NCI-H1417 (cell line): ENCODE data around the gene KRTAP15-1.

Experiments used
- DNase-seq, 3 experiments: peaks; one replicate each; lab custom pipeline; 2025; lab: John Stamatoyannopoulos, UW

KRTAP15-1 gene, protein sequence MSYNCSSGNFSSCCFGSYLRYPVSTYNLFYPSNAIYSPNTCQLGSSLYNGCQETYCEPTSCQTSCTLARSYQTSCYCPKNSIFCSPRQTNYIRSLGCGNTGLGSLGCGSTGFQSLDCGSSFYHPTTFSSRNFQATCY

DNA sequence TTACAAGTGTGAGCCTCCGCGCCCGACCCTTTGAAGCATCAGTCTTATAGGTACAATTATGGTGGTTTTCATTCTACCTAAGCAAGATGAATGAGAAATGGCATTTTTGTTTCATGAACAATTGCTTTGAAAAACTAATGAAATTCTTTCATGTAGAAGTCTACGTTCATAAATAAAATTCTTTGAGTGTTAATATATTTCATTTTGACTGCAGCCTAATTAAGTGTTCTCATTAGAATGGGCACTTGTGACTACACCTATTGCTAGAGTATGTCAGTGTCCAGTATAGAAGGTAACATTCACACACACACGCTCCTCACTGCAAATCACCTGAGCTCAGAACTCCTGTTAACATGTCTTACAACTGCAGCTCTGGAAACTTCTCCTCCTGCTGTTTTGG is at the start of gene KRTAP15-1:
Gene KRTAP15-1 (plus strand): TSS at position 301 of the 400 bp plus-strand sequence. CDS start 53 bp downstream, at position 354.
- DNase-seq, result no peak

DNA sequence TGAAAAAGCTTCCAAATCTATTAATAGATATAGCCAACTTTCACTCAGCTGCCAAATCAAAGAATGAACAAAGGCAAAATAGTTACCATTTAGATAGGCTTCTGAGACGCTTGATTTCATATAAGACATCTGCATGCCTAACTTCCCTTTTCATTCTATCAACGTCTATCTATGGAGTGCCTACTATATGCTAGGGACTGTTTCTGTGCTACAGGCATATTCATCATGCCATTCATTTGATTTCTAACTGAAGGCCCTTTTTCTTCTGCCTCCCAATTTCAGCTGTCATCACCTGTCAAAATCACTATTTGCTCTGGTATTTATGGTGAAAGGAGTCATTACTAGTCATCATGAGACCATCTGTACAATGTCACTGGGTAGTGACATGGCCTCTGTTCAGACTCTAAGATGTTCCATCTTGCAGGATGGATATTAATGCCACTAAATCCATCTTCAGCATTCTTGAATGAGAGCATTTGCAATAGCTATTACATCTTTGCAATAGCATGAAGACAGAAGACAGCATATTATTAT is 48.5 kb upstream of the KRTAP15-1 start:
- peak in 2 of 3 experiments; percentile 52 to 88 for DNase-seq

DNA sequence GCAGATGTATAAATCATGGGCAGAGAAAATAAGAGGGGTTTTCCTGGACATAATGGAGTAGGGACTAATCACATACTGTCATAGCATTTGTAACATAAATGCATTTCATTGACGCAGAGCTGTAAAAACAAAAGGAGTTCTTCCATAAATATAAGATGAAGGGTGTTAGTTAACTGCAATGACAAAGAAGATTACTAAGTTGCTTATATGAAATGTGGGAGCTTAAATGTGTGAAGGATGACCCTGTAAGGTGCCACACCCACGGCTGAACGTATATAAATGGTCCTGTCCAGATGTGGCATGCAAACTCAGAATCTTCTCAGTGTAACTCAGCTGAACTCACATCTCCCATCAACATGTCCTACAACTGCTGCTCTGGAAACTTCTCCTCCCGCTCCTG is 44.3 kb upstream of the KRTAP15-1 start, which contains the start of gene KRTAP13-1:
Gene KRTAP13-1 (plus strand): TSS at position 301 of the 400 bp plus-strand sequence. CDS start 56 bp downstream, at position 357.
- peak in 1 of 3 experiments; percentile 40 for DNase-seq

DNA sequence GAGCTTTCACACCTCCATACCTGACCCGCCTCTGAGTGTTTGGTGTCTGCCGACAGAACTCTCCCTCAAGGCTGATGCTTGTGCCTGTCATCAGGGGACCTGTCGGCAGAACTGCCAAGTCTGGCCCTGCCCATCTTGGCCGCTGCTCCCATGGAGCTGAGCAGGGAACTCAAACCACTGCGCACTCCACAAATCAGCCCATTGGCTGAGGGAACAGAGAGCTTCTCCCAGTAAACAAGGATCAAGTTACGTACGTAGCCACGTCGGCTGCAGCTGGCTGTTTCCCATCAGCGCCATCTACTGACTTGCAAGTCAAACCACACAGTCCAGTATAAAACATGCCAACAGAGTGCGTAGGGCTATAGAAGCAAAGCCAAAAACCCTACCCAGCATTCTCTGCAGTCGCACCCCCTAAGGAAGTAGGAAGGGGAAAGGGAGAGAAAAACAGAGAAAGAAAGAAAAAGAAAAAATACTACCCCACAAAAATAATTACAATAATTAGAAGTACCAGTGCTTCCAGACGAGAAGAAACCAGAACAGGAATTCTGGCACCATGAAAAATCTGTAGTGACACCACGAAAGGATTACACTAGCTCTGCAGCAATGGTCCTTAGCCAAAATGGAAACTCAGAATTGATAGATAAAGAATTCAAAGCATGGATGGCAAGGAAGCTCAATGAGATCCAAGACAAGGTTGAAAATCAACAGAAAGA is 31.1 kb upstream of the KRTAP15-1 start:
- DNase-seq, result peak in 2 of 3 experiments; percentile 11 to 65

DNA sequence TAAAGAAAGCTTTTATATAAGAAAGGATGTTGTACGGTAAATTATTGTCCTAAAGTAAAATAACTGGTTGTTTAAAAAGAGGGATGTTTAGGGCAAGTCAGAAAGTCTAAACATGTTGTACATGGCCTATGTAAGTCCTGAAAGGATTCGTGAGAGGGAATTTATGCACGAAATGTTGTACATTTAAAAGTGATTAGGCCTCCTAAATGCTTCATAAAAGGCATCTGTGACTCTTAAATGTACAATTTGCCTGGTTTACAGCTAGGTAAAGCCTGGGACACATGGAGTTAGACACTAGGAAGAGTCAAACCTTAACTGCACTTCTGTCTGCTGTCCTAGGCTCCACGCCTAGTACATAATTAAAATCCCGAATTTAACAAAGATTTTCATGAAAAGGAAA is 24.1 kb upstream of the KRTAP15-1 start:
- DNase-seq, result no peak

DNA sequence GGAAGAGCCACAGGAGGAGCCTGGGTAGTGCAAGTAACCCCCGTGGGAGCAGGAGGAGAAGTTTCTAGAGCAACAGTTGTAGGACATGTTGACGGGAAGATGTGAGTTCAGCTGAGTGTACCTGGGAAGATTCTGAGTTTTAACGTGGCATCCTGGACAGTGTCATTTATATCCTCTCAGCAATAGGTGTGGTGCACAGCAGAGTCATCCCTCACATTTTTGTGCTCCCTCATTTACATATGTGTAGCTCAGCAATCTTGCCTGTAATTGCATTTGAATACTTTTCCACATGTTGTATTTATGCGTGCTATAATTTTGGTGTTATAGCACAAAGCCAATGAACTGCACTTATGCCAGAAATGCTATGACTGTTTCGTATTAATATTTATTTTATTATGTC is 14.2 kb upstream of the KRTAP15-1 start, which contains the start of gene KRTAP13-3:
Gene KRTAP13-3 (minus strand): TSS at position 101 of the 400 bp plus-strand sequence. CDS start 14 bp downstream, at position 87.
- DNase-seq, result no peak

DNA sequence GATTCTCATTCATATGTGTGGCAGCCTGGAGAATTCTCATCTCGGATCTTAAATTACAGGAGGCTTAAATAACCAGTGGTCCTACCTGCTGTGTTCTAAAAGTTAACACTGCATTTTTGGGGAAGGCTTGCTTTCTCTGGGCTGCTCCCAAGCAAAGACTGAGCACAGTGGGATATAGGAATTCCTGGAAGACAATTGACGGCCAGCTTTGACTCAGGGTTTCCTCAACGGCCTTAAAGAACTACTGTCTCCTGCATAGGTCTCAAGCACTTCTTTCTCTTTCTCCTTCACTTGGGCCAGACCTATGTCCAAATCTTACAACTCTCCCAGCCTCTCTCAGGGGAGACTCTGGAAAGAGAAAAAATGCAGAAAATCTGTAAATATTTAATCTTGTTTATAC is 13.3 kb upstream of the KRTAP15-1 start:
- DNase-seq, result no peak

DNA sequence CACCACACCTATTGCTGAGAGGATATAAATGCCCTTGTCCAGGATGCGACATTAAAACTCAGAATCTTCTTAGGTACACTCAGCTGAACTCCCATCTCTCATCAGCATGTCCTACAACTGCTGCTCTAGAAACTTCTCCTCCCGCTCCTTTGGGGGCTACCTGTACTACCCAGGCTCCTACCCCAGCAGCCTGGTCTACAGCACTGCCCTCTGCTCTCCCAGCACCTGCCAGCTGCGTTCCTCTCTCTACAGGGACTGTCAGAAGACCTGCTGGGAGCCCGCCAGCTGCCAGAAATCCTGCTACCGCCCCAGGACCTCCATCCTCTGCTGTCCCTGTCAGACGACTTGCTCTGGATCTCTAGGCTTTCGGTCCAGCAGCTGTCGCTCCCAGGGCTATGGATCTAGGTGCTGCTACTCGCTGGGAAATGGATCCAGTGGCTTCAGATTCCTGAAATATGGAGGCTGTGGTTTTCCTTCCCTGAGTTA is 9.9 kb upstream of the KRTAP15-1 start, which contains the start of gene KRTAP13-4:
Gene KRTAP13-4 (plus strand): TSS at position 51 of the 486 bp plus-strand sequence. CDS start 56 bp downstream, at position 107.
- DNase-seq, result no peak

DNA sequence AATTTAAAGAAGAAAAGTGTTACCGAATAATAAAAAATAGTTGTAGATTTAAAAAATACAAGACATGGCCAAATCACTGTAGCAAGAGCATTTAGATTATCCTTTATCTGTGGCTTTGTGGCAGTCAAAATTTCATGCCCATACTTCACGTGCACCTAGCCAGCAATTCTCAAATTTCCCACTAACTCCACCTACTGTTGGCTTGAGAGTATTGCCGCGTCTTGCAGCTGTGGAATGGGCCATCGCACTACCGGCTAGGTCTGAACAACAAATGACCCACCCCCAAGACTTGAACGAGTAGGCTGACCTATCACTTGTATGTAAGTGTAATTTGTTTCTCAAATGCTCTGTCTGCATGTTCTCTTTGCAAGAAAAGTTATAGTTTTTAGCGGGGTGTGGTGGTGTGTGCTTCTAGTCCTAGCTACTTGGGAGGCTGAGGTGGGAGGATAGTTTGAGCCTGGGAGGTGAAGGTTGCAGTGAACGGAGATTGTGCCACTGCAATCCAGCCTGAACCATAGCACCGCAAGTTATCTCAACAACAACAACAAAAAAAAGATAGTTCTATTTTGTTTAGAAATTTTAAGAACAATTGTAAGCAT is 5.9 kb upstream of the KRTAP15-1 start:
- DNase-seq, result peak; percentile 2 to 40 (median 19)

DNA sequence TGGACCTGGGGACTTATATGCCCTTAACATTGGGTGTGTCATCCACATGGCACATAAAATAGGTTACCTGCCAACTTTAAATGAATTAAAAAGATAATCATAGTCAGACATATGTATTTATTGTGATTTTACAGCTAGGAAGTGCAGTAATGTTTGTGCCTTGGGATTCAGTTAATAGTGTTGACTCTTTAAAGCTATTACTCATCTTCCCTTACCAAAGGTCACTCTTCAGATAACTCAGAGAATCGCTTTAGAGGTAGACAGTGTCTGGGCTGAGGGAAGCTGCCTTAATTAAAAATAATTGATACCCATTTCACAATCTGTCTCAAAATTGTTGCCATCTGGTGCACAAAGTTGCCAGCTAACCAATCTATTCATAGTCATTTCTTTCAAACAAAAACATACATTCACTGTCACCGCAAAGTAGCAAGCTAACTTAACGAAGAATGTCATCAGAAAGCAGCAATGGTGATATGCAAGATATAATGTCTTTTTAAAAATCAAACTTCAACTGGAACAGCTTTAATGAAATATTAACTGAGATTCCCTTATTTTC is 3.0 kb upstream of the KRTAP15-1 start:
- peak in 2 of 3 experiments; percentile 39 to 73 for DNase-seq

DNA sequence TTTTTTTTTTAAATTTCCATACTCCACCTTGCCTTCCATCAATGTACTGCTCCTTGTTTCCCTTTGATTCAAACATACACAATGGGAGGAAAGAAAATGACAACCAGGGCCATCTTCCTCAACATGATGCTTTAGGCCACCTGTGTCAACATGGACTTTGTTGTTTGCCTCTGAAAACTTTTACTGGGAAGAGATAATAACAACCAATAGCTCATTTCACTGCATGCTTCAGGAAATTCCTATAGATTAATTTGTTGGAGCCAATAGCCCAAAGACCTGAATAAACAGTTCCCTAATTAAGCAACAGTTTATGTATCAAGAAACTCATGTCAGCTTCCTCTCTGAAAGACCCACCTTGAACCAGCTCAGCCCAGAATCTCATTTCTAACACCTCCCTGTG is 3.2 kb downstream of the KRTAP15-1 start:
- DNase-seq, result no peak

DNA sequence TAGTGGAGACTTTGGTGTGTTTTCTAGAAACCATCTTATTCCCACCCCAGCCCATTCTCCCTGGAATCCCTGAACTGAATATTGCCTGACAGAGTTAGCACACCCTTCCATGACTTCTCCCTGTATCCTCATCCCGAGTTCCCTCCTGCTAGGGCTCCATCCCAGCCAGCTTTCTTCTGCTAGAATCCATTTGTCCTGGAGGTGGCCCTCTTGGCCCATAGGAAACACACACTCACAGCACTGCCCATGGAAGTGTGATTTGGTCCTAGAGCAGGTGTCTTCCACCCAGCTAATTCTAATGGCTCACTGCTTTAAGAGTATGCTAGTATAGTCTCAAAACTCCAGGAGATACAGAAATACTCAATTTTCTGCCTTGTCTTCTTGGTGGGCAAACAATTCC is 4.1 kb downstream of the KRTAP15-1 start:
- DNase-seq, result peak in 2 of 3 experiments; percentile 19 to 31

DNA sequence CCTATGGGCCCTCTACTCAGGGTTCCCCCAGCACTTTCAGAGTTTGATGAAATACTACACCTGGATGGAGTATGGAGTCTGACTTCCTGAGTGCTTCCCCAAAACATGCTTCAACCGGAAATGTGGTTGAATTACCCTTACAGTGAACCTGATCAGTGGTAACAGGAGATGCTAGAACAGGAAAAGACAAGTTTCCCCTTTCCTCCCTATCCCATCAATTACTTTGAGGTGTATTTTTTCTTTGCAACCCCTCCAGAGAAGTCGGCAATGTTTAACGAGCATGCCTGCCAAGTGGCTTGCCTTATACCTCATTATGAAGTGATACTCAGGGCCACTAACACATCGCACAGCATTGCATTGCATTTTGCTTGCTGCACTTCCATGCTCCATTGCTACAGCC is 7.0 kb downstream of the KRTAP15-1 start:
- no peak for DNase-seq

DNA sequence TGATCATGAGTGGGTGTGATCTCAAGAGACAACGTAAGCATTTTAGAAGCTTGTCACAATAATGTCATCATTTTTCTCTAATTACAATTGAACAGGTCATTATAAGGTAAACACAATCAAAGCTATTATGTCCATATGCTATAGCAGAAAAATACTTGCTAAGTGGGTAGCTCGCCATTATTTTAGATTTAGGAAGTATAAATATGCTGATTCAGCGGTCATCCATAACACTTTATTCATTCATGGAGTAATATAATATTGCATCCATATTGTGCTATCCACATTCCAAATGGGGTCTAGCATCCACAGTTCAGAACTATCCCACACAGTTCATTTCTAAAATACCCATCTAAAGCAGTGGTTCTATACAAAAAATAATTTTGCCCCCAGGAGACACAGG is 8.4 kb downstream of the KRTAP15-1 start:
- peak in 1 of 3 experiments; percentile 25 for DNase-seq

DNA sequence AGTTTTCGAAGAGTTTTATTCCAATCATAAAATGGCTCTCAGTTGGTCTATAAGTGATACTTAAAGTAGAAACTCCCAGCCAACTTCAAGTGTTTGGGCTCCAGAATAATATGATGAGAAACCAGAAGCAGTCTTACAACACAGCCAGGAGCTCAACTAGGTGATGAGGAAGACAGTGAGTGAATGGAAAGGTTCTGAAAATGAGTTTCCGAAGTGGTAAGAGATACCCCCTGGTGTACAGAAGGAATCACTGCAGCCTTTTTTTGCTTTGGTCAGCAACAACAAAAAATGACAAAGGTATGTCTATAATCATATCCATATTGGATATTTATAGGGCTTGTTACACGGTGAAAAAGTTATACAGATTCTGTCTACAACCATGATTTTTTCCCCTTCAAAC is 23.6 kb downstream of the KRTAP15-1 start:
- DNase-seq, result peak in 1 of 3 experiments; percentile 28

DNA sequence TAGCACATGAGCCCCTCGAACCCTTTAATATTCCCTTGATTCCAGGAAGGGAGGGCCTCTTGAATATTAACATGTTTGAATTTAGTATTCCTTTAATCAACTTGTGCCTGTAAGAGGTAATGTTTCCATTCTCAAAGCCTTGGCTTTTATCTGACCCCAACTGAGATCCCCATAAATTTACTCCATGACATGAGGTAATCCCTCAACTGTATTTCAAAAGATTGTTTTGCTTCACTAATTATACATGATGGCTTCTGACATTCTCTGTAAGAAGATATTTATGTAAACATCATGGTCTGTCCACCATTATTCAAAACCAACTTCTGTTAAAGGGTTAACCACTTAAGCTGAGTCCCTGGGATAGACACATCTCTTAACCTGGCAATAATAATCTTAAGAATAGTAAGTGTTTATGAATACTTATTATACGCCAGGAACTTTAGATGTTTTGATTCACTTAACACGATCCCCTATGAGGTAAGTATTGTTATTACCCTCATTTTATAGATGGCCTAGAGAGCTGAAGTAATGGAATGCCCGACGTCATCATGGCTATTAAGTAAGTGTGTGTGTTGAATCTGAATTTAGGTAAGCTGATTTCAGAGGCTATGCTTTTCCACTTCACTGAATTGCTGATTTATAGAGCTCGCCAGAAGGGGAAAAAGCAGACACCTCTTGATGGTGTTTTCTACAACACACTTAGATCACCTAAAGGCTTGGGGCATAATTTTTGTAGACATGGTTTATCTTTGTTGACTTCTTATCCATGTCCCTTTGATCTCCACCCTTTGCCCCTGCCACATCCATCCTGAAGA is 29.0 kb downstream of the KRTAP15-1 start:
- peak in 2 of 3 experiments; percentile 38 to 90 for DNase-seq

DNA sequence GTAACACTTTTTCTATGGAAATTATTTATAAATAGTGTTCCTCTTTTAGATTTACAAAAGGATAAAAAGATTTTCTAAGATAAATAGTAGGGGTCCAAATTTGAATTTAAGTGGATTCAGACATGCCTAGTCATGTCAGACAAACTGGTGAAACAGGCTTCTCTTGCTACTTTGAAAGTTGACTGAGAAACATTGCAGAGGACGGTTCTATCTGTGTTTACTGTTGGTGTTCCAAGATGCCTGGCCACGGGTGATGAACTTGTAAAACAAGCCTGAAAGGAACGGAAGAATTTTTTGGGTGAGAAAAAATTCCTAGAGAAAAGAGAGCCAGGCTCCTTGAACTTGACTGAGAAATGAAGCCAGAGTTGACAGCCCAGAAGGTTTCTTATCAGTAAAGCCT is 37.9 kb downstream of the KRTAP15-1 start:
- peak in 2 of 3 experiments; percentile 15 to 59 for DNase-seq

DNA sequence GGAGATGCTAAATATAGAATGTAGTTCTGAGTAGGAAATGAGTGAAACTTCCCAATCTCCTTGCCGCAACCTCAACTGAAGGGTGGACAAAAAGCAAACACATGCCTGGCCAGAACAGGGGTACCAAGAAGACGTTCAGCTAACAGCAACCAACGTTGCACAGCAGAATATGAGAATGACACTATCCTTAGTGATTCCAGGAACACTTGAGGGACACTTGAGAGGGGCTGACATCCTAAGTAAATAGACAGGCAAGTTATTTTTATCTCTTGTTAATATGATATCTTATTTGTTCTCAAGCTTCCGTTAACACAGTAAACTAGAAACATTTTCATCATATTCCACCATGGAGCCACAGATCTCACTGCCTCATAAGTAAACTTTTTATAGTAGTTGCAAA is 39.2 kb downstream of the KRTAP15-1 start:
- DNase-seq, result peak in 2 of 3 experiments; percentile 15 to 39

DNA sequence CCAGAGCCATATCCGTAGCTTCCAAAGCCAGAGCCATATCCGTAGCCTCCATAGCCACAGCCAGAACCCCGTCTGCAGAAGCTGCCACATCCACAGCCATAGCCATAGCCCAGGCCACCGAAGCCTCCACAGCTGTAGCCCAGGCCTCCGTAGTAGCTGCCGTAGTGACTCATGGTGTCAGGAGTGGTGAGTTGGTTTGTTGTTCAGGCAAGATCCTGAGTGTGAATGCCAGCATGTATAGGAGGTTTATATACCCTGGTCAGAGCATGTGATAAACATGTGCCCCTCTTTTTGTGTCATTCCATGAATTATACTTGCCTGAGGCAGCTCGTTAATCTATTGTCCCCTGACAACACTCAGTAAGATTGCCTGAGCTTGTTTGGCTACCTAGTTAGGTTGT is 40.1 kb downstream of the KRTAP15-1 start, which contains the start of gene KRTAP19-1:
Gene KRTAP19-1 (minus strand): TSS at position 223 of the 400 bp plus-strand sequence. CDS start 50 bp downstream, at position 173.
- peak in 2 of 3 experiments; percentile 27 to 74 for DNase-seq

DNA sequence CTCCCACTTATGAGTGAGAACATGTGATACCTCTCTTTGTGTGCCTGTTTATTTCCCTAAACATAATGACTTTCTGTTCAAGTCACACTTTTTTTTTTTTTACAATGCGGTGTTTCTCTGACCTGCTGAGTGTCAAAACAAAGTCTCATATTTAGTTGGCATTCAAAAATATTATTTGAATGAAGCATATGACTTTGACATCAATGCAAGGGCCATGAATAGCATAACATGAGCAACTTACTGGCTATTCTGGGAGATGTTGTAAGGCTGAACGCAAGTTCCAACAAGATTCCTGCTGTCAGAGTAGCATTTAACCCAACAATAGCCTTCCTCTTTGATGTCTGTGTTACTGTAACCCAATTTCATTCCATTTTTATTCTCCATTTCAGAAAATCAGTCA is 42.1 kb downstream of the KRTAP15-1 start:
- DNase-seq, result no peak

DNA sequence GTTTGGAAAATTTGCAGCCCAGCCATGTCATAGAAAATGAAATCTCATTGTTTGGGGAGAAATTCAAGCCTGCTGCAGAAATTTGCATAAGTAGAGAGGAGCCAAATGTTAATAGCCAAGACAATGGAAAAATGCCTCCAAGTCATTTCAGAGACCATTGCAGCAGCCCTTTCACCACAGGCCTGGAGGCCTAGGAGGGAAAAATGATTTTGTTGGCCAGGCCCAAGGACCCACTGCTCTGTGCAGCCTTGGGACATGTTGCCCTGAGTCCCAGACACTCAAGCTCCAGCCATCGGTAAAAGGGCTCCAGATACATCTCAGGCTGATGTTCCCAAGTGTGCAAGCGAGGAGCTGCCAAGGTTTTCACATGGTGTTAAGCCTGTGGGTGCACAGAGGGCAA is 46.1 kb downstream of the KRTAP15-1 start:
- no peak for DNase-seq
